Panc1 (cell line): ENCODE results near the gene SMIM22. TPM values are rescaled to one million over a fixed set of nuclear protein-coding genes. Genes with fewer than 3 reads are reported as not detected.

Experiments used
- ATAC-seq: fragments of 200-7000 bp; cut with Tn5 transposase; 2 replicates; pipeline ENCODE4 v1.9.1; 2020; ENCODE audit warnings: mild to moderate bottlenecking, moderate library complexity
- BruUV-seq: library from RNA; stranded (reverse); fragments of 400-500 nt; replicated peaks from 2 replicates; lab custom pipeline; 2021; lab: Mats Ljungman, UMichigan
- CTCF ChIA-PET: fragments of 300-600 bp; sonication (Branson Sonifier 250); formaldehyde crosslinking; loops from one replicate; lab custom pipeline; 2022; ENCODE audit warnings: antibody characterized with exemption; lab: Charles Lee
- POLR2A ChIA-PET: fragments of 300-600 bp; sonication (Branson Sonifier 250); formaldehyde crosslinking; loops from one replicate; lab custom pipeline; 2022; ENCODE audit warnings: antibody characterized with exemption; lab: Charles Lee
- DNase-seq: peaks from one replicate; pipeline ENCODE4 v3.0.0-alpha.2; 2010; ENCODE audit warnings: low read depth, low spot score
- H3K27ac ChIP-seq: 2 replicates; pipeline ENCODE4 v1.5.1; 2011; ENCODE audit warnings: mild to moderate bottlenecking, low read length, inconsistent platforms
- H3K27me3 ChIP-seq: fragments of 200-500 bp; sonication (Bioruptor generic); 2 replicates; pipeline ENCODE4 v1.6.0; 2014; ENCODE audit warnings: low read length, inconsistent platforms; ENCODE audit not compliant: control insufficient read depth, insufficient read depth
- H3K36me3 ChIP-seq: fragments of 200-500 bp; sonication (Bioruptor generic); 2 replicates; pipeline ENCODE4 v1.5.1; 2014; ENCODE audit warnings: inconsistent platforms, mild to moderate bottlenecking, low read length, moderate library complexity; ENCODE audit not compliant: control insufficient read depth, insufficient read depth
- H3K4me1 ChIP-seq: 2 replicates; pipeline ENCODE4 v1.5.1; 2011; ENCODE audit warnings: inconsistent platforms, mild to moderate bottlenecking, low read length, moderate library complexity; ENCODE audit not compliant: control insufficient read depth, insufficient read depth
- H3K4me3 ChIP-seq, 2 experiments: 2 replicates each; pipeline ENCODE4 v1.5.1; 2011 to 2012; ENCODE audit warnings: low read depth in 2 of 2, low read length in 2 of 2, mild to moderate bottlenecking in 2 of 2, inconsistent platforms in 1 of 2, moderate library complexity in 1 of 2
- H3K9me3 ChIP-seq: fragments of 200-500 bp; sonication (Bioruptor generic); 2 replicates; pipeline ENCODE4 v1.5.1; 2014; ENCODE audit warnings: low read depth, mild to moderate bottlenecking, inconsistent platforms, low read length, moderate library complexity; ENCODE audit not compliant: control insufficient read depth, insufficient read depth
- CTCF ChIP-seq: fragments of 450-650 bp; IDR thresholded peaks from 2 replicates; pipeline ENCODE4 v1.5.1; 2017; ENCODE audit warnings: mild to moderate bottlenecking
- POLR2AphosphoS5 ChIP-seq: IDR thresholded peaks from 2 replicates; pipeline ENCODE4 v1.6.1; 2012; ENCODE audit warnings: mild to moderate bottlenecking, low read depth, low read length, moderate library complexity
- REST ChIP-seq, 2 experiments: IDR thresholded peaks; 2 replicates each; pipeline ENCODE4 v1.6.1; 2011 to 2012; ENCODE audit warnings: low read depth in 2 of 2, control low read depth in 1 of 2, low read length in 1 of 2, mild to moderate bottlenecking in 1 of 2, moderate library complexity in 1 of 2; ENCODE audit not compliant: insufficient read depth in 1 of 2
- SIN3A ChIP-seq: IDR thresholded peaks from 2 replicates; pipeline ENCODE4 v1.6.1; 2012; ENCODE audit warnings: low read depth, mild to moderate bottlenecking, low read length, moderate library complexity, borderline replicate concordance; ENCODE audit not compliant: insufficient read depth
- TCF7L2 ChIP-seq: IDR thresholded peaks from 2 replicates; pipeline ENCODE4 v1.6.1; 2011; ENCODE audit warnings: mild to moderate bottlenecking, low read depth, low read length, inconsistent platforms
- in situ Hi-C: cut with HindIII; loops from 2 replicates; pipeline ENCODE4 v1.10.0; 2016; ENCODE audit warnings: low sequenced_read_pairs, low pct_unique_long_range_greater_than_20kb
- intact Hi-C: fragments of 100-400 bp; cut with micrococcal nuclease; formaldehyde crosslinking; loops from one replicate; pipeline ENCODE4 v1.10.0; 2022; ENCODE audit not compliant: unreplicated experiment
- total RNA-seq: library from RNA; stranded (reverse); gene quantifications from one replicate; pipeline ENCODE4 v1.2.1, GENCODE V29; 2021; ENCODE audit not compliant: unreplicated experiment

Gene SMIM22
- total RNA-seq, 1 experiment from 2014 or later, result not detected

- in situ Hi-C loops, result no loop called here
- no peak for TF ChIP-seq REST (IDR thresholded peaks at IDR 0.05; ENCODE audit: insufficient read depth in 1 of 2, low read depth in 2 of 2, low read length in 1 of 2)
- no peak for TF ChIP-seq CTCF
Measured at GRCh38 chr16:4837733-4838501, 42.7 kb downstream of the SMIM22 start.

GRCh38 chr16:4839942-4840341 lies 44.8 kb downstream of the SMIM22 start:
- DNase-seq (no peak), ATAC-seq (peak; percentile 65)
- Histone ChIP-seq H3K4me3 (no peak overlapping the region), H3K36me3 (peaks cover 33% of the 10 kb centered on the region), H3K9me3 (no peaks in the 10 kb centered on the region), H3K27ac (no peak overlapping the region), H3K4me1 (peaks cover 1% of the 10 kb centered on the region), H3K27me3 (no peaks in the 10 kb centered on the region)
- in situ Hi-C loops (no loop called here), intact Hi-C loops (loop anchor here (10.0 kb wide), 1 partner anchor 115 kb away; the partner anchor contains the start of gene SEC14L5)
- CTCF ChIA-PET, result interaction anchor here (0.6 kb wide), 1 partner anchor 59 kb away, joined by 3 read pairs; no protein-coding TSS in a partner anchor
- POLR2A ChIA-PET, result no interaction called here
- no TSS peak for BruUV-seq
- TF ChIP-seq POLR2AphosphoS5, result no peak
- no peak for TF ChIP-seq CTCF
- TF ChIP-seq TCF7L2, result no peak
- no peak for TF ChIP-seq REST (IDR thresholded peaks at IDR 0.05; ENCODE audit: insufficient read depth in 1 of 2, low read depth in 2 of 2, low read length in 1 of 2)
- TF ChIP-seq SIN3A, result no peak

More at GRCh38 chr16:4837733-4838501, 42.7 kb downstream of the SMIM22 start:
- H3K27me3 ChIP-seq, result no peaks in the 10 kb centered on the region
- POLR2A ChIA-PET, result interaction anchor here (0.7 kb wide), 1 partner anchor 119 kb away, joined by 5 read pairs; no protein-coding TSS in a partner anchor
- BruUV-seq, result no TSS peak
- CTCF ChIA-PET, result no interaction called here
- H3K4me3 ChIP-seq, result no peak overlapping the region
- H3K36me3 ChIP-seq, result peaks cover 27% of the 10 kb centered on the region
- DNase-seq (no peak), ATAC-seq (no peak)
- no peaks in the 10 kb centered on the region for H3K4me1 ChIP-seq
- intact Hi-C loops, result no loop called here
- H3K9me3 ChIP-seq, result no peaks in the 10 kb centered on the region
- H3K27ac ChIP-seq, result no peak overlapping the region
